Tibial nerve (tissue), 3 donors: ENCODE data around the gene CNPY1.

Experiments used
- POLR2A ChIP-seq, 2 donors: fragments of 450-650 bp; IDR thresholded peaks; one replicate each; pipeline ENCODE4 v1.6.1; 2017; ENCODE audit warnings: antibody characterized with exemption in 2 of 2, mild to moderate bottlenecking in 2 of 2, moderate library complexity in 2 of 2
- TF ChIP-seq, protein P1 (sequence below), 5 experiments: fragments of 200-600 bp in 3 of 5; fragments of 450-650 bp in 2 of 5; sonication (generic) in 3 of 5; IDR thresholded peaks; one replicate each; pipeline ENCODE4 v1.5.1; 2016 to 2019; ENCODE audit warnings: antibody characterized with exemption in 5 of 5, mild to moderate bottlenecking in 3 of 5, moderate library complexity in 2 of 5

GRCh38 chr7:155468785-155469148 is 77.6 kb downstream of the CNPY1 start:
- TF ChIP-seq, protein P1, sequence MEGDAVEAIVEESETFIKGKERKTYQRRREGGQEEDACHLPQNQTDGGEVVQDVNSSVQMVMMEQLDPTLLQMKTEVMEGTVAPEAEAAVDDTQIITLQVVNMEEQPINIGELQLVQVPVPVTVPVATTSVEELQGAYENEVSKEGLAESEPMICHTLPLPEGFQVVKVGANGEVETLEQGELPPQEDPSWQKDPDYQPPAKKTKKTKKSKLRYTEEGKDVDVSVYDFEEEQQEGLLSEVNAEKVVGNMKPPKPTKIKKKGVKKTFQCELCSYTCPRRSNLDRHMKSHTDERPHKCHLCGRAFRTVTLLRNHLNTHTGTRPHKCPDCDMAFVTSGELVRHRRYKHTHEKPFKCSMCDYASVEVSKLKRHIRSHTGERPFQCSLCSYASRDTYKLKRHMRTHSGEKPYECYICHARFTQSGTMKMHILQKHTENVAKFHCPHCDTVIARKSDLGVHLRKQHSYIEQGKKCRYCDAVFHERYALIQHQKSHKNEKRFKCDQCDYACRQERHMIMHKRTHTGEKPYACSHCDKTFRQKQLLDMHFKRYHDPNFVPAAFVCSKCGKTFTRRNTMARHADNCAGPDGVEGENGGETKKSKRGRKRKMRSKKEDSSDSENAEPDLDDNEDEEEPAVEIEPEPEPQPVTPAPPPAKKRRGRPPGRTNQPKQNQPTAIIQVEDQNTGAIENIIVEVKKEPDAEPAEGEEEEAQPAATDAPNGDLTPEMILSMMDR (IDR thresholded peaks at IDR 0.05), result no peak
- no peak for TF ChIP-seq POLR2A (IDR thresholded peaks at IDR 0.05)
